Sigmoid colon (tissue), 4 donors: ENCODE results near the gene GPR32.

ENCODE experiments used
- CTCF ChIP-seq, 4 experiments: fragments of 450-650 bp in 3 of 4; fragments of 200-600 bp in 1 of 4; IDR thresholded peaks; one replicate each; pipeline ENCODE4 v1.5.1; 2016 to 2019; ENCODE audit warnings: antibody characterized with exemption in 4 of 4, mild to moderate bottlenecking in 3 of 4, moderate library complexity in 2 of 4
- POLR2A ChIP-seq, 2 donors: fragments of 450-650 bp; IDR thresholded peaks; one replicate each; pipeline ENCODE4 v1.6.1; 2016; ENCODE audit warnings: antibody characterized with exemption in 2 of 2, mild to moderate bottlenecking in 2 of 2, moderate library complexity in 2 of 2
- POLR2AphosphoS5 ChIP-seq, 4 donors: sonication (generic); formaldehyde crosslinking; IDR thresholded peaks; one replicate each; pipeline ENCODE4 v1.6.1; 2017; ENCODE audit warnings: antibody characterized with exemption in 4 of 4

GRCh38 chr19:50794074-50794875, 24.0 kb downstream of the GPR32 start:
- TF ChIP-seq CTCF (IDR thresholded peaks at IDR 0.05) (no peak), POLR2AphosphoS5 (IDR thresholded peaks at IDR 0.05) (no peak), POLR2A (IDR thresholded peaks at IDR 0.05) (no peak)
